SK-N-SH treated with all-trans-retinoic acid at 6 μM for 48 hours (cell line): ENCODE data around the gene HERC4.

Experiments
- ATAC-seq: fragments of 200-7000 bp; cut with Tn5 transposase; 3 replicates; pipeline ENCODE4 v1.9.1; 2020; ENCODE audit warnings: mild to moderate bottlenecking, moderate library complexity
- ARNTL ChIP-seq: fragments of 450-650 bp; formaldehyde crosslinking; IDR thresholded peaks from 2 replicates; pipeline ENCODE4 v1.5.0; 2020; ENCODE audit warnings: low read depth, mild to moderate bottlenecking, moderate library complexity, borderline replicate concordance
- BACH2 ChIP-seq: fragments of 250-450 bp; sonication (Bioruptor Pico); IDR thresholded peaks from 2 replicates; pipeline ENCODE4 v1.9.0; 2021; ENCODE audit warnings: mild to moderate bottlenecking, borderline replicate concordance
- CSDC2 ChIP-seq: fragments of 250-450 bp; sonication (Bioruptor Pico); IDR thresholded peaks from 2 replicates; pipeline ENCODE4 v1.5.0; 2020; ENCODE audit warnings: mild to moderate bottlenecking, moderate library complexity
- GLIS3 ChIP-seq: fragments of 250-450 bp; sonication (Bioruptor Pico); IDR thresholded peaks from 2 replicates; pipeline ENCODE4 v1.5.0; 2020; ENCODE audit warnings: mild to moderate bottlenecking, moderate library complexity
- ISL1 ChIP-seq: fragments of 250-450 bp; sonication (Bioruptor Pico); IDR thresholded peaks from 2 replicates; pipeline ENCODE4 v2.1.2; 2022; ENCODE audit warnings: mild to moderate bottlenecking, moderate library complexity
- OSR1 ChIP-seq: fragments of 250-450 bp; sonication (Bioruptor Pico); IDR thresholded peaks from 2 replicates; pipeline ENCODE4 v1.8.0; 2022; ENCODE audit warnings: moderate library complexity, mild to moderate bottlenecking, inconsistent platforms
- PPARA ChIP-seq: fragments of 250-450 bp; sonication (Bioruptor Pico); IDR thresholded peaks from 2 replicates; pipeline ENCODE4 v1.5.0; 2020; ENCODE audit warnings: mild to moderate bottlenecking, borderline replicate concordance
- RARB ChIP-seq: fragments of 250-450 bp; sonication (Bioruptor Pico); IDR thresholded peaks from 2 replicates; pipeline ENCODE4 v1.8.0; 2021; ENCODE audit warnings: mild to moderate bottlenecking, moderate library complexity
- TCF4 ChIP-seq: fragments of 250-450 bp; sonication (Bioruptor Pico); IDR thresholded peaks from 2 replicates; pipeline ENCODE4 v1.8.0; 2021; ENCODE audit warnings: mild to moderate bottlenecking, moderate library complexity, borderline replicate concordance
- TOX ChIP-seq: fragments of 250-450 bp; sonication (Bioruptor Pico); IDR thresholded peaks from 2 replicates; pipeline ENCODE4 v1.8.0; 2021; ENCODE audit warnings: mild to moderate bottlenecking, moderate library complexity, borderline replicate concordance
- ZC3H10 ChIP-seq: fragments of 250-450 bp; sonication (Bioruptor Pico); IDR thresholded peaks from 2 replicates; pipeline ENCODE4 v1.5.1; 2021; ENCODE audit warnings: mild to moderate bottlenecking, moderate library complexity
- ZFP3 ChIP-seq: fragments of 250-450 bp; sonication (Bioruptor Pico); IDR thresholded peaks from 2 replicates; pipeline ENCODE4 v1.5.0; 2020; ENCODE audit warnings: mild to moderate bottlenecking, moderate library complexity
- ZFP30 ChIP-seq: fragments of 450-650 bp; formaldehyde crosslinking; IDR thresholded peaks from 2 replicates; pipeline ENCODE4 v1.5.0; 2022; ENCODE audit warnings: mild to moderate bottlenecking, moderate library complexity
- ZNF70 ChIP-seq: fragments of 450-650 bp; formaldehyde crosslinking; IDR thresholded peaks from 2 replicates; pipeline ENCODE4 v1.5.0; 2020; ENCODE audit warnings: mild to moderate bottlenecking, moderate library complexity
- ZNF8 ChIP-seq: fragments of 450-650 bp; formaldehyde crosslinking; IDR thresholded peaks from 2 replicates; pipeline ENCODE4 v1.5.0; 2020; ENCODE audit warnings: mild to moderate bottlenecking, moderate library complexity
- TF ChIP-seq, protein P1 (sequence below): fragments of 250-450 bp; sonication (Bioruptor Pico); IDR thresholded peaks from 2 replicates; pipeline ENCODE4 v1.5.1; 2020; ENCODE audit warnings: low read depth, mild to moderate bottlenecking, moderate library complexity
- TF ChIP-seq, protein P2 (sequence below): fragments of 250-450 bp; sonication (Bioruptor Pico); IDR thresholded peaks from 2 replicates; pipeline ENCODE4 v1.5.0; 2020; ENCODE audit warnings: mild to moderate bottlenecking, moderate library complexity

Gene HERC4

DNA sequence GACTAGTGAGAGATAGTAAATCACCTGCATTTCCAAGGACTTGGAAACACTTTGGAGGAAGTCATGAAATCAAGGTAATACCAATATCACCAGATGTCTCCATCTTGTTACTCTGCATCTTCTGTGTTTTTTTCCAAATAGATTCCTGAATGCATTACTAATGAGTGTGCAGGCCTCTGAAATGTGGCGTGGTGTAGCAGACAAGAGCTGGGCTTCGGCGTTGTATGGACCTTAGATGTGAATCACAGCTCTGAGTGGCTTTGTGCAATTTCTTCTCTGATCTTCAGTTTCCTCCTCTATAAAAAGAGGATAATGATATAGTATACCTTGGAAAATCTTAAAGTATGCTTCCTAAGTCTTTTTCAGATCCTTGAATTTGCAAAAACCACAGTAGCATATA lies 24.7 kb upstream of the HERC4 start (continued):
- TF ChIP-seq ARNTL (CRISPR knock-in tag) (no peak), ZNF70 (CRISPR knock-in tag) (no peak), ZNF8 (CRISPR knock-in tag) (no peak), ZFP3 (CRISPR knock-in tag) (no peak), BACH2 (CRISPR knock-in tag) (no peak), ZFP30 (CRISPR knock-in tag) (no peak), ISL1 (CRISPR knock-in tag) (no peak)
- TF ChIP-seq, protein P1, sequence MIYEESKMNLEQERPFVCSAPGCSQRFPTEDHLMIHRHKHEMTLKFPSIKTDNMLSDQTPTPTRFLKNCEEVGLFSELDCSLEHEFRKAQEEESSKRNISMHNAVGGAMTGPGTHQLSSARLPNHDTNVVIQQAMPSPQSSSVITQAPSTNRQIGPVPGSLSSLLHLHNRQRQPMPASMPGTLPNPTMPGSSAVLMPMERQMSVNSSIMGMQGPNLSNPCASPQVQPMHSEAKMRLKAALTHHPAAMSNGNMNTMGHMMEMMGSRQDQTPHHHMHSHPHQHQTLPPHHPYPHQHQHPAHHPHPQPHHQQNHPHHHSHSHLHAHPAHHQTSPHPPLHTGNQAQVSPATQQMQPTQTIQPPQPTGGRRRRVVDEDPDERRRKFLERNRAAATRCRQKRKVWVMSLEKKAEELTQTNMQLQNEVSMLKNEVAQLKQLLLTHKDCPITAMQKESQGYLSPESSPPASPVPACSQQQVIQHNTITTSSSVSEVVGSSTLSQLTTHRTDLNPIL (CRISPR knock-in tag), result no peak

DNA sequence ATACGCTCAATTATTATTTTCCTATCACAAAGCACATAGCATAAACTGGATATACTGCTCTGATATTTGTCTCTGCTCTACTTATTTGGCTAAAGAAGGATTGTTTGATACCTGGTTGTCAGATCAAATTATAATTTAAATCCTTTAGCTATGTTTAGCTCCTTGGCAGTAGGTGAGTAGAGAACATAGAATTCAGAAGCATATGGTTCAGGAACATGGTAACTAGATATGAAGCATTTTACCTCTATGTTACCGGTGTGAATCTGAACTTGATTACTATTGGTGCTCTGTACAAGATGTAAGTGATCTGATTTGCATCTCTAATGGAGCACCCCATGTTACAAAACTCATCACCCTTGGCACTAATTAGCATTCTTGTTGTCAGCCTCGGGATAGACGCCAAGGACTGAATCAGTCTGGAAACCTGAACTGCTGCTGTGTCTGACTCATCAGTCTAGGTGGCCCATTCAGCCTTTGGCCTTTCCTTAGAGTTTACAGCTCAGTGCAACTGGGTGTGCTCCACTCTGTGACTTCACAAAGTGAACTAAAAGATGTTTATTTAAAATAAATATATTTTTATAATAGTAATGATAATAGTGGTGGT lies 21.9 kb upstream of the HERC4 start:
- no peak for TF ChIP-seq CSDC2 (CRISPR knock-in tag)
- TF ChIP-seq PPARA, result no peak
- TF ChIP-seq BACH2 (CRISPR knock-in tag), result no peak
- 0 out of 2 replicates have a peak, but pooled peaks have one; percentile 15 for TF ChIP-seq ISL1 (CRISPR knock-in tag)
- TF ChIP-seq, all 23 proteins: peak for 1
- peak; percentile 76 for ATAC-seq

DNA sequence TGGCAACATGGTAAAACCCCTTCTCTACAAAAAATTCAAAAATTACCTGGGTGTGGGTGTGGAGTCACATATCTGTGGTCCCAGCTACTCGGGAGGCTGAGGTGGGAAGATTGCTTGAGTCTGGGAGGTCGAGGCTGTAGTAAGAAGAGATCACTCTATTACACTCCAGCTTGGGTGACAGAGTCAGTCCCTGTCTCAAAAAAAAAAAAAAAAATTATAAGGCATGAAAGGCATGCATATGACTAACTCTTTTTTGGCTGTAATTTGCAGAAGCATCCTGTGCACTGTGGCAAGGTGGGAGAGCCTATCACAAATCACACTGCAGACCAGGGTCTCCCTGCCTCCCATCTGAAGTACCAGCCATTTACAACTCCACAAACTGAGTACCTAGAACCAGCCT lies 20.1 kb upstream of the HERC4 start:
- peak; percentile 61 for ATAC-seq
- TF ChIP-seq PPARA (no peak), OSR1 (CRISPR knock-in tag) (0 out of 2 replicates have a peak, but pooled peaks have one; percentile 48), ZFP3 (CRISPR knock-in tag) (no peak), BACH2 (CRISPR knock-in tag) (no peak), ZNF70 (CRISPR knock-in tag) (no peak)
- TF ChIP-seq, protein P1 (CRISPR knock-in tag), result no peak
- TF ChIP-seq, protein P2, sequence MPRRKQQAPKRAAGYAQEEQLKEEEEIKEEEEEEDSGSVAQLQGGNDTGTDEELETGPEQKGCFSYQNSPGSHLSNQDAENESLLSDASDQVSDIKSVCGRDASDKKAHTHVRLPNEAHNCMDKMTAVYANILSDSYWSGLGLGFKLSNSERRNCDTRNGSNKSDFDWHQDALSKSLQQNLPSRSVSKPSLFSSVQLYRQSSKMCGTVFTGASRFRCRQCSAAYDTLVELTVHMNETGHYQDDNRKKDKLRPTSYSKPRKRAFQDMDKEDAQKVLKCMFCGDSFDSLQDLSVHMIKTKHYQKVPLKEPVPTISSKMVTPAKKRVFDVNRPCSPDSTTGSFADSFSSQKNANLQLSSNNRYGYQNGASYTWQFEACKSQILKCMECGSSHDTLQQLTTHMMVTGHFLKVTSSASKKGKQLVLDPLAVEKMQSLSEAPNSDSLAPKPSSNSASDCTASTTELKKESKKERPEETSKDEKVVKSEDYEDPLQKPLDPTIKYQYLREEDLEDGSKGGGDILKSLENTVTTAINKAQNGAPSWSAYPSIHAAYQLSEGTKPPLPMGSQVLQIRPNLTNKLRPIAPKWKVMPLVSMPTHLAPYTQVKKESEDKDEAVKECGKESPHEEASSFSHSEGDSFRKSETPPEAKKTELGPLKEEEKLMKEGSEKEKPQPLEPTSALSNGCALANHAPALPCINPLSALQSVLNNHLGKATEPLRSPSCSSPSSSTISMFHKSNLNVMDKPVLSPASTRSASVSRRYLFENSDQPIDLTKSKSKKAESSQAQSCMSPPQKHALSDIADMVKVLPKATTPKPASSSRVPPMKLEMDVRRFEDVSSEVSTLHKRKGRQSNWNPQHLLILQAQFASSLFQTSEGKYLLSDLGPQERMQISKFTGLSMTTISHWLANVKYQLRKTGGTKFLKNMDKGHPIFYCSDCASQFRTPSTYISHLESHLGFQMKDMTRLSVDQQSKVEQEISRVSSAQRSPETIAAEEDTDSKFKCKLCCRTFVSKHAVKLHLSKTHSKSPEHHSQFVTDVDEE (CRISPR knock-in tag), result no peak

DNA sequence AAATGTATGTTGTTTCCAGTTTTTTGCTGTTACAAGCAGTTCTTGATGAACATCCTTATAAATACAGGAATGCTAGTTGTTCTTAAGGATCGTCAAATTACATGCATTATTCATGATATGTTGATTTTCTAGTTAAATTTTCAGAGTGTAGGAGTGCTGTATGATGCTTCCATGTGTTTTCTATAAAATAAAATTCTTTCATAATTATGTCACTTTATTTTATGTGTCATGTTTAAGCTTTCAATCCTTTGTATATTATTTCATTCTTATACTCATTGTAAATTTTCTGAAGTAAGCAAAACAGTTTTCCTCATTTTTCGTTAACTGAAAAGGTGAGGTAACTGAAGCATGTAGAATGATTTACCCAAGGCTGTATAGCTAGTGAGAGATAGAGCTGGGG lies 17.4 kb upstream of the HERC4 start:
- TF ChIP-seq ZC3H10 (CRISPR knock-in tag), result no peak
- no peak for TF ChIP-seq GLIS3 (CRISPR knock-in tag)
- TF ChIP-seq TOX (CRISPR knock-in tag), result no peak
- TF ChIP-seq ISL1 (CRISPR knock-in tag), result no peak
- TF ChIP-seq PPARA, result no peak
- no peak for TF ChIP-seq TCF4 (CRISPR knock-in tag)
- no peak for TF ChIP-seq ZFP30 (CRISPR knock-in tag)
- no peak for TF ChIP-seq RARB (CRISPR knock-in tag)
- TF ChIP-seq ZNF8 (CRISPR knock-in tag), result no peak
- TF ChIP-seq OSR1 (CRISPR knock-in tag), result no peak
- no peak for TF ChIP-seq CSDC2 (CRISPR knock-in tag)
- TF ChIP-seq, all 23 proteins: peak for 0
- no peak for ATAC-seq

DNA sequence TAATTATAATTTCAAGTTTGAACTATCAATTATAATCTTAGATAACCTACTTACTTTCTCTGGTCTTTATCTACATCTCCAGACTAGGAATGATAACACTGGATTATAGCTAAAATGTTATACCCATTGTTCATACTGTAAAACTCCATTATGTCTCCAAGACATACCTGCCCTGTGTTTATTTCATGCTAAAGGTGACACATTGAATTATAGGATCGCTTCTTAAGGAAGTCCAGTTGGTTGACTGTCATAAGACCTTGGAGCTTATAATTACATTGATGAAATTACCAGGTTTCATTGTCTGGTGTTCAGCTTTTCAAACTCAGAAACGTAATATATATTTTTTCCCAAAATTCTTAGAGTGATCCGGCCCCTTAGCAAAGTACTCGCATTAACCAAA lies 15.5 kb upstream of the HERC4 start:
- ATAC-seq, result no peak
- TF ChIP-seq ISL1 (CRISPR knock-in tag), result no peak
- TF ChIP-seq ZNF70 (CRISPR knock-in tag), result no peak

DNA sequence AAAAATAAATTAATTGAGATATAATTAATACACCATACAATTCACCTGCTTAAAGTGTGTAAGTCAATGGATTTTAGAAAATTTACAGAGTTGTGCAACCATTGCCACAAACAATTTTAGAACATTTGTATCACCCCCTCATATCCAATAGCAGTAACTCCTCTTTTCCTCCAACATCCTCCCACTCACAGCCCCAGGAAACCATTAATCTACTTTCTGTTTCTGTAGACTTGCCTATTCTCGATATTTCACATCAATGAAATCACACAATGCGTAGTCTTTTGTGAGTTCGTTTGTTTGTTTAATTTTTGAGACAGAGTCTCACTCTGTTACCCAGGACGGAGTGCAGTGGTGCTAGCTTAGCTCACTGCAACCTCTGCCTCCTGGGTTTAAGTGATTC lies 13.7 kb upstream of the HERC4 start:
- no peak for TF ChIP-seq ARNTL (CRISPR knock-in tag)
- TF ChIP-seq CSDC2 (CRISPR knock-in tag), result no peak
- no peak for ATAC-seq
